Activated CD4-positive, alpha-beta T cell treated with anti-CD3 and anti-CD28 coated beads for 48 hours (primary cell): ENCODE measurements around the gene SDR42E1.
A peak's percentile ranks its signal among the peaks of the same experiment; 100 is the strongest.

Experiments used
- DNase-seq: peaks from one replicate; pipeline ENCODE4 v3.0.0-alpha.2; 2020

The SDR42E1 gene

DNA sequence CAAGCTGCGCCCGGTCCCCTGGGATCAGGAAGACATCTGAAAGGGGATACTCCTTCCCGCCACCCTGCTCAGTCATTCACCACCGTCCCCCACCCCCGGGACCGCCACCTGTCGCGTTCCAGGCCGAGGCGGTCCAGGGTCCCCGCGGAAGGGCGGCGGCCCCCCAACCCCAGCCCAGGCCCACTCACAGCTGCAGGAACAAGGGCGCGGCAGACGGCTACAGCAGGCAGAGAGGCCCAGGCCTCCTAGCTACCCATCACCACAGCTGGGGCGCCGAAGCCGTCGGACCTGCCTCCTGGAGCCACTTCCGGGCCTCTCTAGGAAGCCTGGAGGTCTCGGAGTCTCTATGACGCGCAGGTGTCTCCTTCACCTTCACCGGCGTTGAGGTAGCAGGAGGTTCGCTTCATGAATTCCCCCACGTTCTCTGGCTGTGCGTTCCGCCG is at the start of gene SDR42E1:
SDR42E1 (minus strand) TSS at position 272 of the 443 bp plus-strand sequence. CDS start 10,612 bp downstream, outside the sequence.
- DNase-seq = peak; percentile 79

DNA sequence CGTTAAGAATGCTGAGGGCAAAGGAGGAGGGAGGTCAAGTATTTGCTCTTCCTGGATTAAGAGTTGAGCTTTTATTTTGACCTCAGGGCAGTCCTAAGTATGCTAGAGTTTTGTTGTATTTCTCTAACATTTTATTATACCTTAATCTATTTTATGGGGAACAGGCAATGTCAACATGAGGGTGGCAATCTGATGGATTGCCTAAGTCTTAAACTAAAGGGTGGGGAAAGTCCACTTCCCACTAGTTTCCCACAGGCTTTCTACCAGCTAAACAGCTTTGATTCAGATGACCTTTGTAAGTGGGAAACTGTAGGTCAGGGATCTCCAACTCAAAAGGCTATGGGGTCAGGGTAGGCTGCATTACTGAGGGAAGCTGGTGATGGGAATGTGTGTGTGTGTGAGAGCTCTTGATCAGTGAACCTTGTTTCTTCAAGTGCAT is 48.7 kb upstream of the SDR42E1 start:
- no peak for DNase-seq

DNA sequence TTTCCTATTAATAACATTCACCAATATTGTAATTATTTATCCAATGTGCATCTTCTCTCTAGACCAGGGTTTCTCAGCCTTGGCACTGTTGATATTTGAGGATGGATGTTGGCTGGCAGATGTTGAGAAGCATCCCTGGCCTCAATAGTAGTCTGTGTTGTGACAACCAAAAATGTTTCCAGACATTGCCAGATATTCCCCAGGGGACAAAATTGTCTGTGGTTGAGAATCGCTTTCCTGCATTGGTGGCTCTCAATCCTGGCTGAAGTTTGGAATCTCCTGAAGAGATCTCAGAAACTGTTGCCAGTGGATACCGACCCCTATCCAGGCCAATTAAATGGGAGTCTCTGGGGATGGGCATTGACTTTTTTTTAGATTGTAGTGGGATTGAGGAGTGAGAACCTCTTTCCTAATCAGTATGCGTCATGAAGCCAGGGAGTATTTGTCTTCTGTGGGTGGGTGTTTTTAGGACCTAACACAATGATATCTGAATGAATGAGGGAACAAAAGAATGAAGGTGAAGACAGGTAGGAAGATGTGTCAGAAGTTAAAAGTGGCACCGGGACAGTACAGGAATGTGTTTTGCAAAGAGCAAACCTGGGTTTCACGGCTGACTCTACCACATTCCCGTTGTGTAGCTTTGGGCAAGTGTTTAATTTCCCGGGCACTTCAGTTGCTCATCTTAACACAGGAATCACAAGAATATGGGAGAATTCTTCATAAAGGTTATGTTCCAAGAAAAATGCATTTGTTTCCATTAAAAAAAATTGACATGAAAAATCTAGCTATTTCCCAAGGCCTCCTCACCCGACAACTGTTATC is 48.1 kb upstream of the SDR42E1 start:
- no peak for DNase-seq

DNA sequence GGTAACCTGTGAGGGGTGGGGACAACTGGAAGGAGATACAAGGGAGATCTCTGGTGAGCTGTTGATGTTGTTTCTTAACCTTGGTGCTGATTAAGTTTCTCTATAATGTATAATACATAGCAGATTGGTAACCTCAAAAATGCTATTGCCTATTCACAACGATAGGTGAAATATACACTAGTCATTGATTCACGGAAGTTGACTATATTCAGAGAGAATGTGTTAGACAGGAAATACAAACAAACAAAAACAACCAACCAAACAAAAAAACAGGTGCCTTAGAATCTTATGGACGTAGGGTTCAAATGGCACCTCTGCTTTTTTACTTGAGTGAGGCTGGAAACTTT is 45.3 kb upstream of the SDR42E1 start:
- no peak for DNase-seq

DNA sequence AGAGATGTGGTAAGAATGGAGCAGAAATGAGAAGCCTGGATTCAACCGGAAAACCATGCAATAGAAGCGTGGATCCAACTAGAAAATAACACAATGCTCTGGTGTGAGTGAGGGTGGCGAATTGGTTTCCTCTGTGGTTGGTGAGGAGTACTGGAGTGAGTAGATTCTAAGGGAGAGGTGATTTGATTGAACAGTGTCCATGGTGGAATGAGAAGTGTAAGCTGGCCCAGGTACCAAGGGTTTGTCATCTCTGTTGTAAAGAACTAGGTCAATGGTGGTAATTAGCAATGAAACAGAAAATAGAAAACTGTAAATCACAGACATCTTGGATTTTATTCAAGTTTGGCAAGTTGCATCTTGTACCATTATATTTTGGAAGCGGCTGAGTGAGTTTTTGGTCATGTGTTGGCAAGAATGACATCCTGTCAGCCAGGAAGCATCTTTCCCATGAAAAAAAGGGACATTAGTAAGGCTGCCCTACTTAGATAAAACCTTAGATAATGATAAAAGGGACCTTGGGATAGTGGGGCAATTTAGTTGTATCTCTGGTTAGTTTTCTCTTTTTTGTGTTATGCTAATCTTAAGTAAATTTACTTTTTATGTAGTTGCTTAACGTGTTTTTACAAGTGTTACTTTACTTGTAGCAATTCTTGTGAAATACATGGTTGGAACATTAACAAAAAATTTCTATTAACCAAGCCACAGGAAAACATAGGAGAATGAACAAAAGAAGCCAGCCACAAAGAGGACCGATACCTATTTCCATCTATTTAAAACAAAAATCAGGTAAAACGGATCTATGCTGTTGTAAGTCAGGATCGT is 44.7 kb upstream of the SDR42E1 start:
- DNase-seq = no peak

DNA sequence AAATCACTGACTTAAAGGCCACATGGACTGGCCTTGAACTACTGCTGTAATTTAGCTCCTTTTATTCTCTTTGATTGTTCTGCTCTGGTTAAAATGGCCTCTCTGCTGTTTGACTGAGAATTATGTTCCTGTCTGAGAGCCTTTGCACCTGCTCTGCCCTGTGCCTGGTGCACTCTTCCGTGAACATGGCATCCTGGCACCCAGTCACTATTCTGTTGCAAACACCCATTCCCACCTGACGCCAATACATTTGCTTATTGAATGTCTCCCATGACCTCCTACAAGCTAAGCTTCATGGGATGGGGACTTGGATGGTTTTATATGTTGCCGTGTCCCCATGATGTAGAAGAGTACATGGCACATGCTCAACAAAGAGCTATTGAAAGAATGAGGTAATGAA is 43.8 kb upstream of the SDR42E1 start:
- no peak for DNase-seq

- no peak for DNase-seq
Observed at GRCh38 chr16:82051656-82052055, 40.4 kb upstream of the SDR42E1 start.

DNA sequence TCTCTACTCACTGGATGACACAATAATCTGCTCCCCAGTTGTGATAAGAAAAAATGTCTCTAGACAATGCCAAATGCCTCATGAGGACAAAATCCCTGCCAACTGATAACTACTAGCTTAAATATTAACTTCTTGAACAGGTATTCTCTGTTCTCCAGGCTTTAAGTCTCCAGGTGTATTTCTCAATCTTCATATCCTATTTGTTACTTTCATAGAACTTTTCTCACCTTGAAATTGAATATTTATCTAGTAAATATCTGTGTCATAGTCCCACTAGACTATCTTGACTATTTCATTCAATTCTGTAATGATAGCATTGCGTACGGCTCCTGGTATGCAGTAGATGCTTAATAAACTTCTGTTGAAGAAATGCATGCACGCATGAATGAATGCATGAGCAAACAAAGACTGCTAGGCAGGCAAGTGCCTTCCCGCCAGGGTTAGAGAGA is 39.7 kb upstream of the SDR42E1 start:
- no peak for DNase-seq

DNA sequence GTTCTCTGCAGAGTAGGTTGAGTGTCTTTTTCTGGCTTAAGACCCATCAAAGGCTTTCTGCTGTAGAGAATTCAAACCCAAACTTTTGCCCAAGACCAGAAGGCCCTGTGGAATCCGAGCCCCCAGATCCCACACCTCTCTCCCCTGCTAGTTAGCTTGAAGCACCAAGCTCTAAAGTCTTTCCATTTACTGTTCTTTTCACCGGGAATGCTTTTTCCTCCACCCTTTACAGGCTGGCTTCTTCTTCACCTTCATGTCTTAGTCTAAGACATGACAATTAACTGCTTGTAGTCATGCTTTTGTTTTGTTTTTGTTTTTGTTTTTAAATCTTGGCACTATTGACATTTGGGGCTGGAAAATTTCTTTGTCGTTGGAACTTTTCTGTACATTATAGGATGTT is 39.2 kb upstream of the SDR42E1 start:
- no peak for DNase-seq

DNA sequence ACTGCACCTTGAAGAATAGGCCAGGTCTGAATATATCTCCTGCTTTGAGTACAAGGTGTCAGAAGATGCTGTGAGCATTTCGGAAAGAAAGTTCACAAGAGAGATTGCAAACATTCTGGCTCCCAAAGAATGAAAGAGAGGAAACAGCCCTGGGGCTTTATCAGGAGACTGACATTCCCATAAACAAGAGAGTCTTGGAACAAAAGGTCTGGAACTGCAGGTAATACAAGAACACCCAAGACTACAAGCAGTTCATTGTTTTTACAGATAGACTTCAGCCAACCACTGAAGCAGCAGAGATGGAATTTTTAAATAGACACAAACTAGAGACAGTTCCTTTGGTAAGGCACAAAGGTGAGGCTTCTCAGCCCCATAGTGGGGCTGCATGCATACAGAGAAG is 38.2 kb upstream of the SDR42E1 start:
- no peak for DNase-seq

GRCh38 chr16:82047787-82048186 is 36.5 kb upstream of the SDR42E1 start:
- no peak for DNase-seq

GRCh38 chr16:82047374-82047773 is 36.1 kb upstream of the SDR42E1 start:
- DNase-seq = no peak

DNA sequence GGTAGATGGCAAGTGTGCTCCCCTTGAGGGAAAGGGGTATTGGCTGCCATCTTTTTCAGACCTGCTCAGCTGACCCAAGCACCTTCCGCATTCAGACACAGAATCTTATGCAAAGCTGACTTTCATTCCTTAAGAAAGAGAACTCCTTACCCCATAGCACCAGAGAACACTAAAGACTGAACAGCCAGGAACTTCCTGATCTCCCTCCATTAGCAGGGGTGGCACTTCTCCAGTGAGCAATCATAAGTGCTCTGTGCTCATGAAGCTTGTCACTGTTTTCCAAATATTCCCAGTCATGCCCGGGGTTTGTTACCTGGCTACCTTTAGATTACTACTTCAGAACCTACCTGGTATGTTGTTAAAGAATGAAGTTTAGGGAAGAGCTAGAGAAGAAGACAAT is 35.7 kb upstream of the SDR42E1 start:
- DNase-seq = no peak

- no peak for DNase-seq
Observed at GRCh38 chr16:82046541-82046940, 35.3 kb upstream of the SDR42E1 start.

DNA sequence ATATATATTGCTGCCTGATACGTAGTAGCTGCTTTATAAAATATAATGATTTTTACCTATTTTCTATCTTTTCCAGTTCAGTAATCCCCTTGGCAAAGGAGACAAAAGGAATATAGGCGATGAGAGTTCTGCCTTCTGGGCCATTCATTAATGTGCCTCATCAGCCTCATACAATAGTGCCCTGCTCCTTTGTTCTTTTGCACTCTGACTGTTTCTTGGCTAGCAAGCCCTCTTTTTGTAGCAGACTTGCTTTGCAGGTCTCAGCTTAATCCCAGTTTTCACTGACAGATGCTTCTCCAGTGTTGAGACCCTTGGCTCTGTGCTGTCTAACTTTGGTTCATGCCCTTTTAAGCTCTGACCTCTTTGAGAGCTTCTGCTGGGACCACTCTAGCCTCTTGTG is 34.2 kb upstream of the SDR42E1 start:
- DNase-seq = no peak

DNA sequence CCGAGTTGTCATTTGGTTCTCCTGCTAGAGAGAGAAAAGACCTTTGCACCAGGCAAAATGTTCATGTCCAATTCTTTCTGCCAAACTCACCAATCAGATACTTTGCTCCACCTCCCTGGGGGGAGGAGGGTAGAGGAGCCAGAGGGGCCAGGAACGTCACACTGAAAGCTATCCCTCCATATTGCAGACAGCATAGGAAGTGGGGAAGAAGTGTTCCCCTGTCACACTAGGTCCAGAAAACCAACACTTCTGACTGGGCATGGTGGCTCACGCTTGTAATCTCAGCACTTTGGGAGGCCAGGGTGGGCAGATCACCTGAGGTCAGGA is 33.3 kb upstream of the SDR42E1 start:
- no peak for DNase-seq

DNA sequence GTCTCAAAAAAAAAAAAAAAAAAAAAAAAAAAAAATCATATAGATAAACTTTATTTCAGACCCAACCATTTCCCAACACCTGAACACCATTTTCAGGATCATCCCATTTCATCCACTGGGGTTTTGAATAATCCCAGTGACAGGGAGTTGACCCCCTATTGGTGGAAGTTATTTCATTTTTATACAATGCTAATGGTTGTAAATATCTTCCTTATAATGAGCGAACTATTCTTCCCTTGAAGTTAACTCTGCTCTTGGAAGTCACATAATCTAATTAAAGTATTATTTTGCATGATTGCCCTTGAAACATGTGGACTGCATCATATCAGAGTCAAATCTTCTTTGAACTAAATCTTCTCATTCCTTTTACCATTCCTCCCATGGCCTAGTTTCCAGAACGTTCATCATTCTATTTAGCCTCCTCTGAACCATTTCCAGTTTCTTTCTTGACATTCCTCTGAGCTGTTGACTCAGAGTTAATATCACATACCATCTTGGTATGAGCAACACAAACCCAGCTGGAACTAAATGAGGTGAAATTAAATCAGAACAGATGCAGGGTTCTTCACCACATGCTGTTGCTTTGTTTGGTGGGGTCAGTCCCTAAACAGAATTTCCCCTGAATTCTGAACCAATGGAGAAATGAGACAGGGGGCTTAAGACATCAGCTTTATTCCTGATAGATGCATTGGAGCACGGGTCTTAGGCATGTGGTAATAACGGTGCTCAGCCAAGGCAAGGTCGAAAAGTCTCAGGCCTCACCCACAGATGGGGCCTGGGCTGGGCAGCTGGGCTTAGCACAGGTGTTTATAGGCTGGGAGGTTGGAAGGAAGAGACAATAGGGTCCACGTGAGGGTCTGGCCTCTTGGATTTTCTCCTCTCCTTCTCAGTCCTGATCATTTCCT is 32.7 kb upstream of the SDR42E1 start:
- DNase-seq = no peak

- no peak for DNase-seq
Observed at GRCh38 chr16:82042846-82043245, 31.6 kb upstream of the SDR42E1 start.

DNA sequence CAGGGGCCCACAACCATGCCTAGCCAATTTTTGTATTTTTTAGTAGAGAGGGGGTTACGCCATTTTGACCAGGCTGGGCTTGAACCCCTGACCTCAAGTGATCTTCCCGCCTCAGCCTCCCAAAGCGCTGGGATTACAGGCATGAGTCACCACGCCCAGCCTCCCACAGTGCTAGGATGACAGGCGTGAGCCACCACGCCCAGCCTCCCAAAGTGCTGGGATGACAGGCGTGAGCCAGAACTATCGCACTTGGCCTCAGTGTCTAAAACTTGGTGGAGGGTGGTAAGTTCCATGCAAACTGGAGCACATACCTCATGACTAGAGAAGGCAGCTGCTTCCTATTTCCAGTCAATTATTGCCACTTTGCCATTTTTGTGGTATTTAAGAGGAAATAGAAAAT is 30.9 kb upstream of the SDR42E1 start:
- no peak for DNase-seq

- no peak for DNase-seq
Observed at GRCh38 chr16:82041542-82041941, 30.3 kb upstream of the SDR42E1 start.

GRCh38 chr16:82040296-82040695 is 29.0 kb upstream of the SDR42E1 start:
- DNase-seq = no peak

DNA sequence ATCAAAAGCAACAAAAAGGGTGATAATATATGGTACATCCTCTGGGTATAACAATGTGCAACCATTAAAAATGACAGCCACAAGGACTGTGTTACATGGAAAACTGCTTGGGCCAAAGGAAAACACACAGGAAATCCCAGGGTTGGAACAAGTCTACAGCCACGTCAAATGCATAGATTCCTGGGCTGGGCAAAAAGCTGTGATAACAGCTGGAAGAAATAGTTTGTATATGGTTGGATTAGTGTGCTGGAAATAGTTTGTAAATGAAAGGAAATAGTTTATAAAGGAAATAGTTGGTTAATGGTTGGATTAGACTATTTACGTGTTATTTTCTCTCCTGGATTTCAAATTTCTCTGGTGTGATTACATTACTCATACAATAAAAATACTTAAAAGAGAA is 26.4 kb upstream of the SDR42E1 start:
- no peak for DNase-seq

DNA sequence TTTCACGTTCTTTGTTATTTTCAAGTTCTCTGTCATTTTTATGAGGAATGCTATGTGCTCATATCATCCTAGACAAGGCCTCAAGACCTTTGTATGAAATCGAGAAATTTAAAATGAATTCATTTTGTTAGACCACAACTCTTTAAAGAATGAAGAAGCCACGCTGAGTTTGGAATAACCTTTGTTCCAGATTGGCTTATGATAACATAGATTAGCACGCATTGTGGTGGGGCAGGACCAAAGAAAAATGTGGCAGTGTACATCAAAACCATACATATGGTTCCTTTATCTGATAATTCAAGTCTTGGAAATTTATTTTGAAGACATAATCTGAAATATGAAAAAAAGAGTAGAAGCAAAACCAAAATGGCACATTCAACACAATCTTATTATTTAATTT is 26.0 kb upstream of the SDR42E1 start:
- DNase-seq = no peak
